GM12801 (cell line): ENCODE data around the gene CACNG7.

Experiments used
- CTCF ChIP-seq: IDR thresholded peaks from one replicate; pipeline ENCODE4 v1.5.1; 2011; ENCODE audit warnings: control low read depth; ENCODE audit not compliant: insufficient read length; ENCODE audit errors: extremely low read depth

CACNG7 gene

GRCh38 chr19:53992815-53993214 lies 83.7 kb downstream of the CACNG7 start:
- no peak for TF ChIP-seq CTCF

- no peak for TF ChIP-seq CTCF
These were observed 84.4 kb downstream of the CACNG7 start for GRCh38 chr19:53993448-53993847.
